HG03571 (cell line): ENCODE measurements around the gene MORN1.

Experiments
- ATAC-seq: cut with Tn5 transposase; IDR thresholded peaks from one replicate; pipeline ENCODE4 v1.9.1; 2021; ENCODE audit not compliant: unreplicated experiment

MORN1 gene

GRCh38 chr1:2375923-2376260 lies 15.5 kb downstream of the MORN1 start:
- ATAC-seq, result no peak

GRCh38 chr1:2375246-2375922 lies 16.0 kb downstream of the MORN1 start:
- ATAC-seq, result no peak

GRCh38 chr1:2374252-2375155 lies 16.9 kb downstream of the MORN1 start:
- no peak for ATAC-seq

DNA sequence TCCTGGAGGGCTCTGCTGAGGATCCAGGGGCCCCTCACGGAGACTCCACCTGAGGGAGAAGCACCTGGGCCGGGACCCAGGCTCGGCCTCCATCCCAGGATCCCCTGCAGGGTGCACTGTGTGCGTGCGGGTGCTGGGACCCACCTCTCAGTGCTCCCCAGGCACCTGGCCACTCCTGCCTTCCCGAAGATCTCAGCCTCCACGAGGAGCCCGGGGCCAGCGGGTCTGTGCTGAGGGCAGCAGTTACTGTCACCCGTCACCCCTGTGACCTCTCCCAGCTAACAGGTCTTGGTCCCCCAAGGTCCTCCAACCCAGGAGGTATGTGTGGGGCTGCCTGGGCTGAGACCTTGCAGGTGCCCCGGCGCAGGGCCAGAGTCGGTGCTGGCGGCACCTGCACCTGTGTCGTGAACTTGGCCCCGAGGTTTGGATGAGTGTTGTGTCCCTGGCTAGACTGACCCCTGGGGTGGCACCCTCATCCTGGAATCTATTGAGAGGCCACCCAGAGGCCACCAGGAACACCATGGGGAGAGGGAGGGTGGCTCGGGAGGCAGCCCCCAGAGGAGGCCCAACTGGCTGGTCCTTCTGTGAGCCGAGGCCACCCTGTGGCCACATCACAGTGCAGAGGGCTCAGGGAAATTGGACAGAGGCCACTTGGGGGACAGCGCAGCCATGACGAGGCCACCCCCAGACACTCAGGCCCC lies 17.7 kb downstream of the MORN1 start:
- no peak for ATAC-seq

GRCh38 chr1:2372551-2373490 lies 18.5 kb downstream of the MORN1 start:
- ATAC-seq, result no peak

GRCh38 chr1:2368053-2368744 lies 23.2 kb downstream of the MORN1 start:
- no peak for ATAC-seq

GRCh38 chr1:2363847-2364513 lies 27.4 kb downstream of the MORN1 start:
- no peak for ATAC-seq

- ATAC-seq, result no peak
Measured at GRCh38 chr1:2360588-2361364, 30.6 kb downstream of the MORN1 start.

GRCh38 chr1:2358651-2359640 lies 32.4 kb downstream of the MORN1 start:
- no peak for ATAC-seq

DNA sequence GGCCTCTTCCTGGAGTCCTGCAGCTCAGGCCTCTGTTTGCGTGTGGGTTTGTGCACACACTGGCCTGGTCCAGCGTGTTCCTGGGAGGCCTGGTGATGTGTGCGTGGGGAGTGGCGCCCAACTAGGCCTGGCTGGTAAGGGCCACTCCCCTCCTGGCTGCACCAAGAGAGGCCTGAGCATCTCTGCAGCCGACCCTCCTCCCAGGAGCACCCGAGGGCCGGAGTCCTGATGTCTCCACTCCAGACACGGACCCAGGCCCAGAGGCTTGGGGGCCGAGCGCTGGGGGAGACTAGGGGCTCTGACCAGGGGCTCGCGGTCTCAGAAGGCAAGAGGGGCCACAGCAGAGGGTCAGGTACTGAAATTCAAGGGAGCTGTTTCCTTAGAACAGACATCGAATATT lies 33.3 kb downstream of the MORN1 start:
- no peak for ATAC-seq

DNA sequence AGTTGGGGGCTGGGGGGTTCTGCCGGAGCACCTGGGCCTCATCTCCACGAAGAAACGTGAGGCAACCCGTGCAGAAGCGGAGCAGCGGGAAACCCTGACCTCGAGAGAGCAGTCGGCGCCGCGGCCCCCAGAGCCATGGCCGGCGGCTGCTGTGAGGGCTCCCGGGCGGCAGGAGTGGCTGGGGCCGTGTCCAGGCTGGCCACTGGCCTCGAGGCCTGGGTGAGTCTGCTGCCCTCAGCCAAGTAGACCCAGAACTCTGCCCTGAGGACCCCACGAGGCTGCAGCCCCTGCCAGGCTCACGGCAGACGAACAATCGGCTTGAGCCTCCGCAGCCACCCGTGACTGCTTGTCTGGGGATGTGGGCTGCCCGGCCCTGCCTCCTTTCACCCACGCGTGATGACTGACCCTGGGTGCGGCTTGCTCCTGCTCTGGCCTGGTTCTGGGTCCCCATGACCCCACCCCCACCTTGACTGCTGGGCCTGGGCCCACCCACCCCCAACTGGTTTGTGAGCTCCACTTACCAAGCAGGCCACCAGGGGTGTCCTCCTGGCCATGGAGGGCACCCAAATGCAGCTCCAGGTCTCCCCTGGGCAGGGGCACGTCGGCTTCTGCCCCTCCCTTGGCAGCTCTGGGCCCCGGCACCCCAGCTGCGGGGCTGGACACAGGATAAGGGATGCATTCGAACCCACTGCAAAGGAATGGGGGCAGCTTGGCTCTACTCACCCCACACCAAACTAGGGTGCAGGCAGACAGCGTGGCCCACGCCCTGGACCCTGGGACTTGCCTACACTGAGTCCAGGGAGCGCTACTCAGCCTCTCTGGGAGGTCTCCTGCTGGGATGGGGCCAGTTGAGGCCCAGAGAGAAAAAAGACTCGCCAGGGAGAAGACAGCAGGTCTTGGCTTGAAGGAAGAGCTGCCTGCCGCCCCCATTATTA lies 34.2 kb downstream of the MORN1 start:
- ATAC-seq, result no peak

DNA sequence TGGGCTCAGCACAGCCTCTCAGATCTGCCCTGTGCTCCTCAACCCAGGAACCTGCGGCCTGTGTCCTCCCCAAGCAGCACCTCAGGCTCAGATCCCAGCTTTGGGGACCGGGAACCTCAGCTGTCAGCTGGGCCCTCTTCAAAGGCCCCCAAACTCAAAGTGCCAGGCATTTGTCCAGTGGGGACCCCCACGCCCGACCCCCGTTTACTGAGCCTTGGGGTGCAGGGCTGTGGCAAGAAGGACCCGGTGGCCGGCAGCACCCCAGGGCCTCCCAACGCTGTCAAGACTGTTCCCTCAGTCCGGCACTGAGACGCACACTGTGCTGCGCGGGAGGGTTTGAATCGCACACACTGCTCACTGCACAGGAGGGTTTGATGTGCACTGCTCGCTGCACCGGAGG lies 35.0 kb downstream of the MORN1 start:
- no peak for ATAC-seq

GRCh38 chr1:2355373-2356261 lies 35.7 kb downstream of the MORN1 start:
- ATAC-seq, result no peak

GRCh38 chr1:2354511-2355372 lies 36.6 kb downstream of the MORN1 start:
- no peak for ATAC-seq
